Left hindlimb (tissue), 1 donor: ENCODE measurements around the gene NSMCE4A.
"Not testable (repeated sequence)": the region's sequence is repeated elsewhere in the genome, so short reads cannot be mapped to it uniquely, and the experiment has no call there.

ENCODE experiments used
- DNase-seq: peaks from one replicate; pipeline ENCODE4 v3.0.0-alpha.2; 2018

The NSMCE4A gene, protein sequence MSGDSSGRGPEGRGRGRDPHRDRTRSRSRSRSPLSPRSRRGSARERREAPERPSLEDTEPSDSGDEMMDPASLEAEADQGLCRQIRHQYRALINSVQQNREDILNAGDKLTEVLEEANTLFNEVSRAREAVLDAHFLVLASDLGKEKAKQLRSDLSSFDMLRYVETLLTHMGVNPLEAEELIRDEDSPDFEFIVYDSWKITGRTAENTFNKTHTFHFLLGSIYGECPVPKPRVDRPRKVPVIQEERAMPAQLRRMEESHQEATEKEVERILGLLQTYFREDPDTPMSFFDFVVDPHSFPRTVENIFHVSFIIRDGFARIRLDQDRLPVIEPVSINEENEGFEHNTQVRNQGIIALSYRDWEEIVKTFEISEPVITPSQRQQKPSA

DNA sequence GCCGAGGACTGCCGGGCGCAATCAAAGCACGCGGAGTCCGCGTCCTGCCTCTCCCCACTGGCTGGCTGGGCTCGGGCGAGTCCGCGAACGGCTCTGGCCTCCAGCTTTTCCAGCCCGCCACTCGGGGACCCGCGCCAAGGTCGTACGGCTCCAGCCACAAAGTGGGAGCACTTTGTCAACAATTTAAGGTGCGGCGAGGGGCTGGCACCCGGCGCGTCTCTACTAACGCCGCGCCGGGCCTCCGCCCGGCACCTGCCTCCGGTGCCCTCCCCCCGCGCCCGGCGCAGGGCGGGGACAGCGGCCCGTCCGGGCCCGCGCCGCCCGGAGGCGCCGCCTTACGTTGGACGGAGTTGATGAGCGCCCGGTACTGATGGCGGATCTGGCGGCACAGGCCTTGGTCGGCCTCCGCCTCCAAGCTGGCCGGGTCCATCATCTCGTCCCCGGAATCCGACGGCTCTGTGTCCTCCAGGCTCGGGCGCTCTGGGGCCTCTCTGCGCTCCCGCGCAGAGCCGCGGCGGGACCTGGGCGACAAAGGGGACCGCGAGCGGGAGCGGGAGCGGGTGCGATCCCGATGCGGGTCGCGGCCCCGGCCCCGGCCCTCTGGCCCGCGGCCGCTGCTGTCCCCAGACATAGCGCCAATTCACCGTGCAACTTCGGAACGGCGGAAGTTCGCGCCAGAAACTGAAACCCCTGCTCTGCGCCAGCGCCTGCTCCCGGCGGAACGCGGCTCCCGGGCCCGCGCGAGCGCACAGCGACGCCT lies at the start of gene NSMCE4A:
TSS of gene NSMCE4A (minus strand) at position 683 of the 760 bp plus-strand sequence. CDS start at position 631, 52 bp downstream.
- DNase-seq, result peak; percentile 82

DNA sequence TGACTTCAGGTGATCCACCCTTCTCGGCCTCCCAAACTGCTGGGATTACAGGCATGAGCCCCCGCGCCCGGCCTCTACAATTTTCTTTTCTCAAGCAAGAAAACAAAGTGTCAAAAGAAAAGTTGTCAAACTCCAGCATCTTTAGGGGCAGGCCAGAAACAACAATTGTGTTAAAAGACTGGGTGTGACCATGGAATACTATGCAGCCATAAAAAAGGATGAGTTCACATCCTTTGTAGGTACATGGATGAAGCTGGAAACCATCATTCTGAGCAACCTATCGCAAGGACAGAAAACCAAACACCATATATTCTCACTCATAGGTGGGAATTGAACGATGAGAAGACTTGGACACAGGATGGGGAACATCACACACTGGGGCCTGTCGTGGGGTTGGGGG lies 48.2 kb upstream of the NSMCE4A start:
- DNase-seq, result not testable (repeated sequence)

GRCh38 chr10:122022276-122022675 lies 47.3 kb upstream of the NSMCE4A start:
- DNase-seq, result no peak

- DNase-seq, result no peak
Measured at GRCh38 chr10:122021828-122022227, 46.8 kb upstream of the NSMCE4A start.

GRCh38 chr10:122021379-122021778 lies 46.4 kb upstream of the NSMCE4A start:
- DNase-seq, result peak; percentile 77

- no peak for DNase-seq
Measured at GRCh38 chr10:122020226-122020625, 45.2 kb upstream of the NSMCE4A start.

GRCh38 chr10:122019414-122019975 lies 44.5 kb upstream of the NSMCE4A start:
- no peak for DNase-seq

- no peak for DNase-seq
Measured at GRCh38 chr10:122018951-122019413, 44.0 kb upstream of the NSMCE4A start.

- no peak for DNase-seq
Measured at GRCh38 chr10:122018491-122018890, 43.5 kb upstream of the NSMCE4A start.

DNA sequence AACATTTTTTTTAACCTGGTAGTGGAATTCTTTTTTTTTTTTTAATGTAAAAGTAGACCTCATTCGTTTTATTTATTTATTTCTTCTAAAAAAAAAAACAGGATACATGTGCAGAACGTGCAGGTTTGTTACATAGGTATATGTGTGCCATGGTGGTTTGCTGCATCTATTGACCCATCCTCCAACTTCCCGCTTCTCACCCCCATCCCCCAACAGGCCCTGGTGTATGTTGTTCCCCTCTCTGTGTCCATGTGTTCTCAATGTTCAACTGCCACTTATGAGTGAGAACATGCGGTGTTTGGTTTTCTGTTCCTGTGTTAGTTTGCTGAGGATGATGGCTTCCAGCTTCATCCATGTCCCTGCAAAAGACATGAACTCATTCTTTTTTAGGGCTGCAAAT lies 42.9 kb upstream of the NSMCE4A start:
- DNase-seq, result not testable (repeated sequence)

DNA sequence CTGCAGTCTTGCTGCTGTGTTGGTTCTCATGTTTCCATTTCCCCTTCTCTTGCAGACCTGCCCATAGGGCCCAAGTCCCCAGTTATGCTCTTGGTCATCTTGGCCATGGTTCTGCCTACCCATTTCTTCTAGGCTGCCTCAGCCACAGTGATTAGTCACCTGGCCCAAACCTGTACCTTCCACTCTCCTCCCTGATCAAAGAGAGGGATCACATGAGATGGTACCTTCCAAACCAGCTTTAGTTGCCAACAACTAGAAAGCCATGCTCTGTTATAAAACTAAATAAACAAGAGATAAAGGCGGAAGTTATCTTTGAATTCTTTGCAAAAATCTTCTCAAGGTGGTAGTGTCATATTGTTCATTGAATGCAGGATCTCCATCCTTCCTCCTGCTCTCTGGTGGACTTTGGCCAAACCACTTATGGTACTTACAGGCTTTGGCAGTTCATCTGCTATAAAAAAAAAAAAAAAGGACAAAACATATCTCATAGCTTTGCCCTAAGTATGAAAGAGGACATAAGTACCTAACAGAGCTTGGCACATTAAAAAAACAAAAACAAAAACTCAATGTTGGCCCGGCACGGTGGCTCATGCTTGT lies 39.7 kb upstream of the NSMCE4A start:
- no peak for DNase-seq

DNA sequence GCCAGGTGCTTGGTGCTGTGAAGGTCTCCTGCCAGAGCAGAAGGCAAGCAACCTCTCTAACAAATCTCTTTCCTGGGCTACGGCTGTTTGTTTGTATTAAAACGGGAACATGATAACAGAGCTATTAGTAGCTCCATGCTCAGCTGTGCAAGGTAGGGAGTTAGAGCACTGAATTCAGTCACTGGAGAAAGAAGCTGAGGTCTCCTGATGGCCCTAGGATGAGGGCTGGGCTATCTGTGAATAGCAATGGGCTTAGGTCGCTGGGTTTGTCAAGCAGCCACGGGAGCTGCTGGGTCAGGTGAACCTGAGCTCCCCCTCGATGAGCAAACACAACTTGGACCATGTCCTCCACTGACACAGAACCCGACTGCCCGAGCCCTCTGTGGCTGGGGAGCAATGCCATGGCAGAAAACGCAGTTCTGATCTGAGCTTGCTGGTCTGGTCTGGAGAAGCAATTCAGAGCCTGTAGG lies 38.3 kb upstream of the NSMCE4A start:
- no peak for DNase-seq

DNA sequence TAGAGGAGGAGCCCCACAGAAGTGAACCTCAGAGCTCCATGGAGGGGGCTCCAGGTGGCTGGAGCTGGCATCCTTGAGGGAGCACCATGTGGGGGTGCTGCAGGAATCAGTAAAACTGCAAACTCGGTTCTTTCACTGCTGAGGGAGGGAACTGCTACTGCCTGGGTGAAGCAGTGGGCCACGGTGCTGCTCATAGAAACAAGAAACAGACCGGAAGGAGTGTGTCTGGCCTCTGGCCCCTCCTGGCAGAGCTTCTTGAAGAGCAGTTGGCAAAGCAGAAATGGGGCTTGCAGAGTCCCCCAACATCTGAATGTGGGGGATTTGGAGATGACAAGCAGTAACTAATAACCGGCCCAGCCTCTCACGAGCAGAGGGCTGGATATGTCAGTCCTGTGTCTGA lies 37.7 kb upstream of the NSMCE4A start:
- no peak for DNase-seq

- DNase-seq, result no peak
Measured at GRCh38 chr10:122010405-122011050, 35.5 kb upstream of the NSMCE4A start.

GRCh38 chr10:122007415-122007814 lies 32.4 kb upstream of the NSMCE4A start:
- DNase-seq, result no peak

DNA sequence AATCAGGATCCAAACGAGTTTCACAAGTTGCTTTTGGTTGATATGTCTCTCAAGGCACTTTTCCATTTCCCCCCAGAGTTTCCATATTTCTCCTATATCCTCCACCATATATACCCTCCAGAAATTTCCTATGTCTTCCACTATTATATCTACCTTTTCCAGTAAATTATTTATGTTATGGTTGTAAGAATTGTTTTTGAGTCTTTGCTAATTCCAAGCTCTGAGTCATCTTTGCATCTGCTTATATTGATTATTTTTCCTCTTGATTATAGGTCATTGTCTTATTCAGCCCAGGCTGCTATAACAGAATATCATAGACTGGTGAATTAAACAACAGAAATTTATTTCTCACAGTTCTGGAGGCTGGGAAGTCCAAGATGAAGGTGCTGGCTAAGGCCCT lies 26.7 kb upstream of the NSMCE4A start:
- DNase-seq, result no peak

- DNase-seq, result no peak
Measured at GRCh38 chr10:121999301-121999700, 24.3 kb upstream of the NSMCE4A start.

DNA sequence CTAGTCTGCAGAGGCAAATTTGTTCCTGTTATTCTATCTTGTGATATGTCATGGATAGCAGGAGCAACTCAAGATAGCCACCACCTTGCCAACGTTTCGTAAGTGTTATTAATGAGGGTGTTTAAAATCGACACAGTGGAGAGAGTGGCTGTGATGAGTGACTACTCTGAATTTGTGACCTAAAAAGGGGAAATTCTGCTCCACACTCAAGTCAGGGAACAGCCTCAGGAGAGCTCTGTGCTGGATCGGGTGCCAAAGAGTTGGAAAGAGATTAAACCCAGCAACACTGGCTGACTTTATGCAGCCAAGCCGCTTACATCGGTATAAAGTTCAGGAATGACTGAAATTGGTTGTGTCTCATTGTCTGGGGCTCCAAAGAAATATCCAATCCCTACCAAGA lies 23.4 kb upstream of the NSMCE4A start:
- no peak for DNase-seq

GRCh38 chr10:121994429-121994941 lies 19.5 kb upstream of the NSMCE4A start:
- DNase-seq, result peak; percentile 41

- not testable (repeated sequence) for DNase-seq
Measured at GRCh38 chr10:121991727-121992126, 16.7 kb upstream of the NSMCE4A start.

- DNase-seq, result no peak
Measured at GRCh38 chr10:121990015-121990677, 15.1 kb upstream of the NSMCE4A start.
